HEK293T (cell line): Measurements from ENCODE around the gene C1orf52.

Experiments used
- BHLHE40 ChIP-seq: fragments of 450-650 bp; IDR thresholded peaks from 2 replicates; pipeline ENCODE4 v1.6.1; 2016; ENCODE audit warnings: mild to moderate bottlenecking, moderate library complexity, borderline replicate concordance
- CTBP1 ChIP-seq: fragments of 450-650 bp; IDR thresholded peaks from 2 replicates; pipeline ENCODE4 v1.6.1; 2016; ENCODE audit warnings: borderline replicate concordance
- FOXA1 ChIP-seq: fragments of 450-650 bp; IDR thresholded peaks from 2 replicates; pipeline ENCODE4 v1.6.1; 2016; ENCODE audit warnings: mild to moderate bottlenecking
- FOXK2 ChIP-seq: fragments of 450-650 bp; IDR thresholded peaks from 2 replicates; pipeline ENCODE4 v1.6.1; 2016; ENCODE audit warnings: mild to moderate bottlenecking
- FOXM1 ChIP-seq: fragments of 450-650 bp; IDR thresholded peaks from 2 replicates; pipeline ENCODE4 v1.6.1; 2017; ENCODE audit warnings: mild to moderate bottlenecking, borderline replicate concordance
- L3MBTL2 ChIP-seq: fragments of 450-650 bp; conservative IDR thresholded peaks from 2 replicates; pipeline ENCODE4 v1.6.1; 2016; ENCODE audit warnings: mild to moderate bottlenecking
- SP1 ChIP-seq: fragments of 450-650 bp; IDR thresholded peaks from 2 replicates; pipeline ENCODE4 v1.6.1; 2017
- TARDBP ChIP-seq: fragments of 450-650 bp; IDR thresholded peaks from 2 replicates; pipeline ENCODE4 v1.6.1; 2016
- ZNF384 ChIP-seq: fragments of 450-650 bp; IDR thresholded peaks from 2 replicates; pipeline ENCODE4 v1.6.1; 2016

DNA sequence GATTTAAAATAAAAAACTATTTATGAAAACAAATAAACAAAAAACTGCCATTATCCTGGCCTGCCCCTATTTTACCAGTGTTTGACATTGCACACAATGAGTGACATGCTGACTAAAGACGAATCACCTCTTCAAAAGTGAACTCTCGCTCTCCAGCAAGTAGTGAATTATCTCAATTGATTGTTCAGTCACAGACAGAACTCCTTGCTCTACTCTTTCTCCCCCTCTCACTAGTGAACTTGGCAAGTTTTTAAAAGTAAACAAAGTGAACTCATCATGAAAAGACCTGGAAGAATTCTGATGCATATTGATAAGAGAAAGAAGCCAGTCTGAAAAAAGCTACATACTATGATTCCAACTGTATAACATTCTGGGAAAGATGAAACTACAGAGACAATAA lies 4.7 kb upstream of the C1orf52 start:
- TF ChIP-seq TARDBP = no peak
- TF ChIP-seq SP1 = no peak
- no peak for TF ChIP-seq CTBP1
- no peak for TF ChIP-seq FOXK2
- no peak for TF ChIP-seq FOXA1
- TF ChIP-seq BHLHE40 = no peak
- no peak for TF ChIP-seq ZNF384
- TF ChIP-seq L3MBTL2 = no peak
- no peak for TF ChIP-seq FOXM1
